H1 (cell line): ENCODE measurements around the gene AKT1S1. TPM values are rescaled to one million over a fixed set of nuclear protein-coding genes. Genes with fewer than 3 reads are reported as not detected.

Experiments used
- HDAC2 ChIP-seq, 2 experiments: fragments of 300-600 bp in 1 of 2; sonication (generic) in 1 of 2; IDR thresholded peaks; 2 replicates each; pipeline ENCODE4 v1.6.1; 2011 to 2012; ENCODE audit warnings: low read depth in 2 of 2, low read length in 2 of 2, mild to moderate bottlenecking in 2 of 2, moderate library complexity in 2 of 2, borderline replicate concordance in 1 of 2, inconsistent platforms in 1 of 2
- polyA plus RNA-seq, 7 experiments: library from polyadenylated mRNA; depleted of rRNA in 3 of 7; stranded (reverse) in 5 of 7; unstranded in 2 of 7; fragments of >200 nt in 5 of 7; fragments of 200-250 nt in 2 of 7; gene quantifications; 1 replicate in 5 of 7; 2 replicates in 1 of 7; 4 replicates in 1 of 7; pipeline versions ENCODE4 v1.2.1 to v1.2.3, GENCODE V29; 2011 to 2013; ENCODE audit warnings: missing spikeins in 2 of 7, mixed read lengths in 2 of 7
- total RNA-seq: library from RNA; stranded (reverse); fragmentation: NEBNext Ultra II Directional; extraction: Animal tissue kit (Norgen Biotek cat#: 25700); gene quantifications from 2 replicates; pipeline ENCODE4 v1.2.1, GENCODE V29; 2021

The AKT1S1 gene
- total and polyA plus RNA-seq, 2 of the 8 experiments (the other 6 are each of a cell fraction or from before 2014, with no cell fraction given): 40.7 to 45.9 TPM

DNA sequence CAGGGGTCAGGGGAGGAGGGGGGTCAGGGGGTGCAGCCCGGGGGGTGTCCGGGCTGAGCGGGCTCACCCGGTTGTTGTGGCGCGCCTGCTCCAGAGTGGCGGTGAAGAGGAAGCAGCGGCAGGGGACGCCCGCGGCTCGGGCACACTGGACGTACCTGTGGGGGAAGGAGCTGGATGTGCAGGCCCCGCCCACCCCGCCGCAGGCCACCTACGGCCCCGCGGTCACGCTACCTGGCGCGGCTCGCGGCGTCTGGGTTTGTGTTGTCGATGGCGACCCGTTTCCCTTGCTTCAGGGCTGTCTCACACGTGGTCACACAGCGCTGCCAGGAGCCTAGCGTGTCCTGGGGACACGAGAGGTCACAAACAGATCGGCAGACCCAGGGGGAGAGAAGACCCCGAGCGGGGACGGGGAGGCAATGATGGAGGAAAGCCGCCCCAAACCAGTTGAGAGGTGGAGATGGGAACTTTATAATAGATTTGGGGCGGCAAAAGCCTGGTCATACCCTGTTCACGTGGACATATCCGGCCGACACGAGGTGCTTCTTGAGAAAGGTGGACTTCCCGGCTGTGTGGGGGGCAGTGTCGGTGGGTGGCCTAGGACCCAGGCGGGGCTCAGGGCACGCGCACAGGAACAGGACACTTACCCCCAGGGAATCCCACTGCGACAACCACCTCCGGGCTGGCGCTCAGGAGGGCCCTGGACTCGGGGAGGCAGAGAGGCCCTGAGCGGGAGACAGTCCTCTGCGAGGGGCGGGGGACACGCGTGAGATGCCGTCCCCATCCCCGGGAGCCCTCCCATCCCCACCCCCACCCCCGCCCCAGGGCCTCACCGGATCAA is 15.4 kb downstream of the AKT1S1 start (continued):
- no peak for TF ChIP-seq HDAC2 (IDR thresholded peaks at IDR 0.05; ENCODE audit: borderline replicate concordance in 1 of 2, low read depth in 2 of 2, low read length in 2 of 2)
